ENCODE data around the gene JMJD7. TPM values are rescaled to one million over a fixed set of nuclear protein-coding genes. Genes with fewer than 3 reads are reported as not detected.

Gene JMJD7
- total RNA-seq, 3 donors from 2014 or later (not counting 1 experiment from before 2014, with no cell fraction given) = 20.3 to 36.4 (median 28.7) TPM

- DNase-seq = no peak
- H3K27ac Mint-ChIP-seq = no peak overlapping the region
- H3K9me3 Mint-ChIP-seq = no peaks in the 10 kb centered on the region
- WGBS (ENCODE audit: insufficient coverage) = 97% methylated on average over 2 of the region's 3 CpGs
- Histone ChIP-seq H3K27ac (ENCODE audit: low read length) (no peak overlapping the region), H3K27me3 (ENCODE audit: control insufficient read depth, insufficient read depth, low read length) (no peaks in the 10 kb centered on the region), H3K9me3 (ENCODE audit: control insufficient read depth, insufficient read depth, low read length) (no peaks in the 10 kb centered on the region), H3K4me1 (ENCODE audit: control insufficient read depth, insufficient read depth, low read length) (no peaks in the 10 kb centered on the region), H3K36me3 (ENCODE audit: control insufficient read depth, insufficient read depth, low read length) (peaks cover 6% of the 10 kb centered on the region), H3K4me3 (ENCODE audit: low read length) (no peak overlapping the region)
- H3K4me3 Mint-ChIP-seq = no peak overlapping the region
- intact Hi-C loops (cut with micrococcal nuclease) = no loop called here
- no peaks in the 10 kb centered on the region for H3K27me3 Mint-ChIP-seq (ENCODE audit: low read depth in 2 of 2)
- H3K4me1 Mint-ChIP-seq = peaks cover 14 to 17% of the 10 kb centered on the region in 2 donors
- H3K36me3 Mint-ChIP-seq = no peaks in the 10 kb centered on the region
- no peak for ATAC-seq
- TF ChIP-seq CTCF (IDR thresholded peaks at IDR 0.05) = no peak
These were observed 26.7 kb upstream of the JMJD7 start for GRCh38 chr15:41801185-41801584.

- H3K36me3 ChIP-seq (ENCODE audit: control insufficient read depth, insufficient read depth, low read length) = peaks cover 6% of the 10 kb centered on the region
- no peaks in the 10 kb centered on the region for H3K9me3 ChIP-seq (ENCODE audit: control insufficient read depth, insufficient read depth, low read length)
- H3K27me3 Mint-ChIP-seq (ENCODE audit: low read depth in 2 of 2) = no peaks in the 10 kb centered on the region
- peaks cover 11 to 12% of the 10 kb centered on the region in 2 donors for H3K4me1 Mint-ChIP-seq
- no peak for DNase-seq
- no peaks in the 10 kb centered on the region for H3K36me3 Mint-ChIP-seq
- no peaks in the 10 kb centered on the region for H3K27me3 ChIP-seq (ENCODE audit: control insufficient read depth, insufficient read depth, low read length)
- WGBS (ENCODE audit: insufficient coverage) = no CpG with 5 or more reads among the region's 3 CpGs
- no peaks in the 10 kb centered on the region for H3K4me1 ChIP-seq (ENCODE audit: control insufficient read depth, insufficient read depth, low read length)
- H3K4me3 ChIP-seq (ENCODE audit: low read length) = no peak overlapping the region
- H3K4me3 Mint-ChIP-seq = no peak overlapping the region
- H3K27ac Mint-ChIP-seq = no peak overlapping the region
- intact Hi-C loops (cut with micrococcal nuclease) = no loop called here
- ATAC-seq = no peak
- no peak overlapping the region for H3K27ac ChIP-seq (ENCODE audit: low read length)
- no peak for TF ChIP-seq CTCF (IDR thresholded peaks at IDR 0.05)
- no peaks in the 10 kb centered on the region for H3K9me3 Mint-ChIP-seq
These were observed 25.9 kb upstream of the JMJD7 start for GRCh38 chr15:41801850-41802455.

GRCh38 chr15:41804361-41804760 is 23.5 kb upstream of the JMJD7 start:
- H3K4me1 ChIP-seq (ENCODE audit: control insufficient read depth, insufficient read depth, low read length) = no peaks in the 10 kb centered on the region
- peak overlapping the region in 1 of 2 donors; percentile 67 for H3K27ac Mint-ChIP-seq
- no peaks in the 10 kb centered on the region for H3K9me3 ChIP-seq (ENCODE audit: control insufficient read depth, insufficient read depth, low read length)
- WGBS (ENCODE audit: insufficient coverage) = 97% methylated on average over 2 of the region's 2 CpGs
- H3K4me3 ChIP-seq (ENCODE audit: low read length) = no peak overlapping the region
- H3K4me1 Mint-ChIP-seq = peaks cover 8 to 9% of the 10 kb centered on the region in 2 donors
- no peaks in the 10 kb centered on the region for H3K27me3 Mint-ChIP-seq (ENCODE audit: low read depth in 2 of 2)
- ATAC-seq = no peak
- H3K36me3 ChIP-seq (ENCODE audit: control insufficient read depth, insufficient read depth, low read length) = peaks cover 6% of the 10 kb centered on the region
- no peaks in the 10 kb centered on the region for H3K9me3 Mint-ChIP-seq
- H3K27ac ChIP-seq (ENCODE audit: low read length) = no peak overlapping the region
- intact Hi-C loops (cut with micrococcal nuclease) = no loop called here
- H3K27me3 ChIP-seq (ENCODE audit: control insufficient read depth, insufficient read depth, low read length) = no peaks in the 10 kb centered on the region
- no peak for DNase-seq
- no peak for TF ChIP-seq CTCF (IDR thresholded peaks at IDR 0.05)
- no peaks in the 10 kb centered on the region for H3K36me3 Mint-ChIP-seq
- no peak overlapping the region for H3K4me3 Mint-ChIP-seq

All from natural killer cell (primary cell).